Neural cell (in vitro differentiated cells): ENCODE data around the gene CLTRN. TPM values are rescaled to one million over a fixed set of nuclear protein-coding genes. Genes with fewer than 3 reads are reported as not detected.

Experiments
- H2AFZ ChIP-seq: fragments of 200-600, 300-800 bp; sonication (generic), shearing (Covaris generic); 2 replicates; pipeline ENCODE4 v1.6.0; 2014; ENCODE audit warnings: low read depth, mild to moderate bottlenecking, antibody characterized with exemption, low read length, moderate library complexity
- H3F3A ChIP-seq: fragments of 200-600 bp; shearing (Covaris generic); 2 replicates; pipeline ENCODE4 v1.6.1; 2016; ENCODE audit warnings: mild to moderate bottlenecking, moderate library complexity, mixed read lengths, antibody characterized with exemption, low read length; ENCODE audit not compliant: insufficient read depth, poor library complexity, severe bottlenecking
- H3K27ac ChIP-seq: fragments of 200-600, 300-800 bp; sonication (generic), shearing (Covaris generic); 2 replicates; pipeline ENCODE4 v1.5.1; 2014; ENCODE audit warnings: mild to moderate bottlenecking, low read length, moderate library complexity
- H3K27me3 ChIP-seq: fragments of 300-800, 200-600 bp; sonication (generic), shearing (Covaris generic); 2 replicates; pipeline ENCODE4 v1.6.0; 2014; ENCODE audit warnings: mild to moderate bottlenecking, low read depth, low read length, moderate library complexity; ENCODE audit not compliant: insufficient read depth
- H3K36me3 ChIP-seq: fragments of 300-800, 200-600 bp; sonication (generic), shearing (Covaris generic); 2 replicates; pipeline ENCODE4 v1.5.1; 2014; ENCODE audit warnings: mild to moderate bottlenecking, antibody characterized with exemption, low read length, moderate library complexity; ENCODE audit not compliant: insufficient read depth
- H3K4me2 ChIP-seq: fragments of 300-800, 200-600 bp; sonication (generic), shearing (Covaris generic); 2 replicates; pipeline ENCODE4 v1.6.0; 2014; ENCODE audit warnings: mild to moderate bottlenecking, low read length
- H3K4me3 ChIP-seq: fragments of 300-800, 200-600 bp; sonication (generic), shearing (Covaris generic); 2 replicates; pipeline ENCODE4 v1.5.1; 2014; ENCODE audit warnings: mild to moderate bottlenecking, low read length, moderate library complexity
- H3K79me2 ChIP-seq: fragments of 200-600 bp; shearing (Covaris generic); replicated peaks from 2 replicates; pipeline ENCODE4 v1.6.0; 2014; ENCODE audit warnings: mild to moderate bottlenecking, low read length, moderate library complexity; ENCODE audit not compliant: insufficient read depth
- H3K9ac ChIP-seq: fragments of 300-800, 200-600 bp; sonication (generic), shearing (Covaris generic); 2 replicates; pipeline ENCODE4 v1.6.1; 2016; ENCODE audit warnings: mild to moderate bottlenecking, low read length, mixed read lengths
- H3K9me2 ChIP-seq: fragments of 200-600 bp; shearing (Covaris generic); 2 replicates; pipeline ENCODE4 v1.6.1; 2016; ENCODE audit warnings: mild to moderate bottlenecking, low read length, mixed read lengths; ENCODE audit not compliant: insufficient read depth
- H3K9me3 ChIP-seq: fragments of 200-600, 300-800 bp; sonication (generic), shearing (Covaris generic); 2 replicates; pipeline ENCODE4 v1.6.1; 2016; ENCODE audit warnings: mild to moderate bottlenecking, mixed run types, low read length, moderate library complexity, mixed read lengths
- H4K20me1 ChIP-seq: fragments of 200-600 bp; shearing (Covaris generic); 2 replicates; pipeline ENCODE4 v1.6.1; 2016; ENCODE audit warnings: mild to moderate bottlenecking, mixed run types; ENCODE audit not compliant: insufficient read depth
- CTCF ChIP-seq: fragments of 450-650 bp; IDR thresholded peaks from 2 replicates; pipeline ENCODE4 v1.5.1; 2014; ENCODE audit warnings: antibody characterized with exemption, mild to moderate bottlenecking, moderate library complexity; ENCODE audit not compliant: poor library complexity, severe bottlenecking
- EP300 ChIP-seq: fragments of 450-650 bp; conservative IDR thresholded peaks from 2 replicates; pipeline ENCODE4 v1.6.1; 2014; ENCODE audit warnings: antibody characterized with exemption, mild to moderate bottlenecking, moderate library complexity; ENCODE audit not compliant: poor library complexity, severe bottlenecking
- EZH2 ChIP-seq: fragments of 200-600, 300-800 bp; shearing (Covaris generic), sonication (generic); IDR thresholded peaks from 2 replicates; pipeline ENCODE4 v1.6.1; 2014; ENCODE audit warnings: antibody characterized with exemption, low read length, borderline replicate concordance, mild to moderate bottlenecking; ENCODE audit not compliant: insufficient read depth, poor library complexity, severe bottlenecking
- MXI1 ChIP-seq: fragments of 450-650 bp; conservative IDR thresholded peaks from 2 replicates; pipeline ENCODE4 v1.6.1; 2014; ENCODE audit warnings: antibody characterized with exemption, mild to moderate bottlenecking; ENCODE audit not compliant: poor library complexity, severe bottlenecking
- POLR2AphosphoS5 ChIP-seq: IDR thresholded peaks from 2 replicates; pipeline ENCODE4 v1.6.1; 2012
- RAD21 ChIP-seq: fragments of 450-650 bp; conservative IDR thresholded peaks from 2 replicates; pipeline ENCODE4 v1.6.1; 2014; ENCODE audit warnings: antibody characterized with exemption, mild to moderate bottlenecking, moderate library complexity
- REST ChIP-seq: IDR thresholded peaks from 2 replicates; pipeline ENCODE4 v1.6.1; 2012; ENCODE audit warnings: borderline replicate concordance
- SMC3 ChIP-seq: fragments of 450-650 bp; conservative IDR thresholded peaks from 2 replicates; pipeline ENCODE4 v1.6.1; 2014; ENCODE audit warnings: antibody characterized with exemption, mild to moderate bottlenecking, moderate library complexity; ENCODE audit not compliant: poor library complexity
- TAF1 ChIP-seq: IDR thresholded peaks from 2 replicates; pipeline ENCODE4 v1.6.1; 2012; ENCODE audit warnings: low read depth
- polyA plus RNA-seq: library from polyadenylated mRNA; depleted of rRNA; stranded (reverse); fragments of >200 nt; gene quantifications from 2 replicates; pipeline ENCODE4 v1.2.3, GENCODE V29; 2014

CLTRN gene
- polyA plus RNA-seq, 1 donor from 2014 or later, result 2.2 TPM

- H4K20me1 ChIP-seq, result no peaks in the 10 kb centered on the region
- no peak overlapping the region for H3K9ac ChIP-seq
- H3K27me3 ChIP-seq, result no peaks in the 10 kb centered on the region
- no peak overlapping the region for H3K27ac ChIP-seq
- no peak overlapping the region for H3K4me2 ChIP-seq
- H3F3A ChIP-seq, result no peaks in the 10 kb centered on the region
- TF ChIP-seq TAF1, result no peak
- no peak for TF ChIP-seq RAD21
- TF ChIP-seq MXI1, result no peak
- no peak for TF ChIP-seq REST
- no peak for TF ChIP-seq SMC3
- TF ChIP-seq POLR2AphosphoS5, result no peak
- TF ChIP-seq CTCF, result no peak
- TF ChIP-seq EZH2, result no peak
- TF ChIP-seq EP300, result no peak
- H3K4me3 ChIP-seq, result no peak overlapping the region
- no peaks in the 10 kb centered on the region for H3K36me3 ChIP-seq
- no peaks in the 10 kb centered on the region for H3K79me2 ChIP-seq
- no peaks in the 10 kb centered on the region for H3K9me2 ChIP-seq
- no peak overlapping the region for H2AFZ ChIP-seq
- H3K9me3 ChIP-seq, result no peaks in the 10 kb centered on the region
Measured at GRCh38 chrX:15702488-15703371, 38.1 kb upstream of the CLTRN start.

GRCh38 chrX:15696516-15696915 lies 31.9 kb upstream of the CLTRN start:
- H3K27ac ChIP-seq, result no peak overlapping the region
- no peaks in the 10 kb centered on the region for H4K20me1 ChIP-seq
- H3K4me2 ChIP-seq, result no peak overlapping the region
- no peaks in the 10 kb centered on the region for H3K27me3 ChIP-seq
- H3K9me2 ChIP-seq, result no peaks in the 10 kb centered on the region
- no peaks in the 10 kb centered on the region for H3K79me2 ChIP-seq
- TF ChIP-seq CTCF, result no peak
- no peak for TF ChIP-seq REST
- TF ChIP-seq MXI1, result no peak
- TF ChIP-seq TAF1, result no peak
- TF ChIP-seq EP300, result no peak
- TF ChIP-seq EZH2, result no peak
- no peak for TF ChIP-seq RAD21
- no peak for TF ChIP-seq SMC3
- no peak for TF ChIP-seq POLR2AphosphoS5
- no peaks in the 10 kb centered on the region for H3K36me3 ChIP-seq
- no peak overlapping the region for H3K9ac ChIP-seq
- H2AFZ ChIP-seq, result no peak overlapping the region
- H3F3A ChIP-seq, result no peaks in the 10 kb centered on the region
- no peaks in the 10 kb centered on the region for H3K9me3 ChIP-seq
- H3K4me3 ChIP-seq, result no peak overlapping the region
